Dendritic cell treated with granulocyte-macrophage colony-stimulating factor and Interleukin-4, amounts not matched to agents 40 ng/mL and 50 ng/mL, for 4 days (primary cell): ENCODE results near the gene PTRH1.
"Not testable (repeated sequence)": the region's sequence is repeated elsewhere in the genome, so short reads cannot be mapped to it uniquely, and the experiment has no call there.

Experiments
- H3K27ac Mint-ChIP-seq: one replicate; pipeline ENCODE4 v1.8.0; 2022; ENCODE audit warnings: mild to moderate bottlenecking, mixed read lengths
- H3K27me3 Mint-ChIP-seq: one replicate; pipeline ENCODE4 v1.8.0; 2022; ENCODE audit warnings: mild to moderate bottlenecking, mixed read lengths
- H3K36me3 Mint-ChIP-seq: one replicate; pipeline ENCODE4 v1.8.0; 2022; ENCODE audit warnings: low read depth, mixed read lengths
- H3K4me1 Mint-ChIP-seq: one replicate; pipeline ENCODE4 v1.8.0; 2022; ENCODE audit warnings: low read depth, mixed read lengths
- H3K4me3 Mint-ChIP-seq: one replicate; pipeline ENCODE4 v1.8.0; 2022; ENCODE audit warnings: mild to moderate bottlenecking, moderate library complexity, mixed read lengths
- H3K9me3 Mint-ChIP-seq: one replicate; pipeline ENCODE4 v1.8.0; 2022; ENCODE audit warnings: mixed read lengths
- intact Hi-C: fragments of 100-400 bp; cut with micrococcal nuclease; formaldehyde crosslinking; loops from one replicate; pipeline ENCODE4 v1.15.0; 2022

The PTRH1 gene, protein sequence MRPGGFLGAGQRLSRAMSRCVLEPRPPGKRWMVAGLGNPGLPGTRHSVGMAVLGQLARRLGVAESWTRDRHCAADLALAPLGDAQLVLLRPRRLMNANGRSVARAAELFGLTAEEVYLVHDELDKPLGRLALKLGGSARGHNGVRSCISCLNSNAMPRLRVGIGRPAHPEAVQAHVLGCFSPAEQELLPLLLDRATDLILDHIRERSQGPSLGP

DNA sequence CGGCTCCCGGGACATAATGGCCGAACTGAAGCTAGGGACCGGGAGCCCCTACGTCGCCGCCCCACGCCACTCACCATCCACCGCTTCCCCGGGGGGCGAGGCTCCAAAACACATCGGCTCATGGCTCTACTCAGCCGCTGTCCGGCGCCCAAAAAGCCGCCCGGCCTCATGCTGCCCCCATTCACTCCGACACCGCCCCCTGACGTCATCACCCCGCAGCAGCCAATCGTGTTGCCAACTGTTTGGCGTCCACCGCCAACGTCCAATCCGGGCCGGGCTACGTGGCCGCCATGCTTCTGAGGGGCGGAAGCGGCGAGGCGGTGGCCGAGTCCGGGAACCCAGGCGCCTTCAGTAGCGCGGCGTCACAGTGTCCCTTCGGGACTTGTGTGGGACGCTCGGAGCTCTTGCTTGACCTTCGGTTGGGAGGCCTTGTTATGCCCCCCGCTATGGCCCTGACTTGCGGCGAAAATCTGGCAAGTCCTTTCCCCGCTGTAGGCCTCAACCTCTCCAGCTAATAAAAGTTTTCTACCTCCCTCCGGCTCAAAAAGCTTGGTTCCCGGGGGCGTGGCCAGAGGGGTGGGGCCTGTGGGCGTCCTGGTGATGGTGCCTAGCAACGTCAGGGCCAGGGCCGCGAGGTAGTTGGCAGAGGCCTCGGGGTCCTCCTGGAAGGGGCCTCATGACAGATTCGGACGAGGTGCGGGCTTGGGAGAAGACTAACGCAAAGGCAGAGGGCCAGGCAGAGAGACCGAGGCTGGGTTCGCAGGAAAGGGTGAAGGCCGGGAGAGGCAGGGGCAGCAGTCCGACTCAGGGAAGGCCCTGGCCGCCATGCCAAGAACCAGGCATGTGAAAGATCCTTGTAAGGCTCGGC lies at the start of gene PTRH1, which contains the start of gene TTC16:
TSS of gene PTRH1 (minus strand) at position 194 of the 868 bp plus-strand sequence. CDS start at position 170, 24 bp downstream.
TSS of gene TTC16 (plus strand) at position 610 of the 868 bp plus-strand sequence. CDS start at position 677, 67 bp downstream.
- H3K9me3 Mint-ChIP-seq, result no peaks in the 10 kb centered on the region
- H3K4me3 Mint-ChIP-seq, result peak within 1 kb of the TSS; percentile 98
- H3K36me3 Mint-ChIP-seq, result peaks cover 21% of the 10 kb centered on the region
- intact Hi-C loops, result loop anchor here (1.0 kb wide), 2 partner anchors 16 to 19 kb away; no protein-coding TSS in a partner anchor
- H3K27me3 Mint-ChIP-seq, result peaks cover 13% of the 10 kb centered on the region
- H3K4me1 Mint-ChIP-seq, result peaks cover 42% of the 10 kb centered on the region
- peak within 1 kb of the TSS; percentile 90 for H3K27ac Mint-ChIP-seq

DNA sequence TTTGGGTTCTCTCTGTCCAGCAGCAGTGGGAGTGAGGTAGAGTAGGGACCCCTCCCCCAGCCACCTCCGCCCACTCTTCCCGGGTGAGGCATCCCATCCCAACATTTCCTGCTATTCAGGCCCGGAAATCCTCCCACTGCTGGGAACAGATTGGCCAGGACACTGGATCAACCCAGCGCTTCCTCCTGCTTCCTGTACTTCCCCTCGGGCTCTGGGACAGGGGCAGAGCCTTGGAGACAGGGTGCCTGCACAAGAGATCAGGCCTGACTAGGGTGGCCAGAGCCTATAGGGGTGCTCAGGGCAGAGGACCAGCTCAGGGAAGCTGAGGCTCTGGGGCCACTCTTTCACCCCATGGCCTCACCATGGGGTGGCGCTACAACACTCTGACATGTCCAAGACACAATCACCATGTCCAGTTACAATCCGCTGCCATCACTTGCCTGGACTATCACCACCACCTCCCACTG lies 48.5 kb upstream of the PTRH1 start:
- H3K27me3 Mint-ChIP-seq, result no peaks in the 10 kb centered on the region
- H3K36me3 Mint-ChIP-seq, result peaks cover 48% of the 10 kb centered on the region
- peak overlapping the region; percentile 51 for H3K27ac Mint-ChIP-seq
- intact Hi-C loops, result loop anchor here (1.0 to 5.0 kb wide), 2 partner anchors 19 to 33 kb away; no protein-coding TSS in a partner anchor
- H3K9me3 Mint-ChIP-seq, result no peaks in the 10 kb centered on the region
- peaks cover 77% of the 10 kb centered on the region for H3K4me1 Mint-ChIP-seq
- no peak overlapping the region for H3K4me3 Mint-ChIP-seq

DNA sequence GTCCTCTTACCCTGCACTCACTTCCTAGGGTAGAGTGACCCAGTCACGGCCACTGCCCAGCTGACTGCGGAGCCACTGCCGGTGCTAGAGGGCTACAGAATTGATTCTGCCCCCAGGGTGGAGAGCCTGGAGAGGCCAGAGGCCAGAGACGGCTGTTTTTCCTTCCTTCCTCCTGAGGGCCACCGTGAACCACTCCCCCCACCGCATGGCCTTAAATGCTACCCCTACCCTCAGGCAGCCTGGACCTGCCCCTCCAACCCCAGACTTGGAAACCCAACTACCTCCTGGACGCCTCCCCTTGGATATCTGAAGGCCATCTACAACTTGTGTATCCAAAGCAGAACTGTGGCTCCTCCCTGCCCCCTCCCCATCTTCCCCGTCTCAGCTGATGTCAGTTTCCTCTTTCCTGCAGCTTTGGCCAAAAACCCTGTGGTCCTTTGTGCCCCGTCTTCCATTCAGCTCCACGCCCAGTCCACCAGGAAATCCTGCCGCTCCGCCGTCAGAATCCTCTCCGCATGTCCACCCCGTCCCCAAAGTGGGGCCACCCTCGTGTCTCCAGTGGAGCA lies 46.7 kb upstream of the PTRH1 start:
- Mint-ChIP-seq H3K27me3 (no peaks in the 10 kb centered on the region), H3K27ac (peak overlapping the region; percentile 86), H3K4me3 (peak overlapping the region; percentile 64), H3K4me1 (peaks cover 68% of the 10 kb centered on the region), H3K9me3 (no peaks in the 10 kb centered on the region), H3K36me3 (peaks cover 46% of the 10 kb centered on the region)
- intact Hi-C loops, result loop anchor here (5.0 kb wide), 1 partner anchor 35 kb away; no protein-coding TSS in a partner anchor

DNA sequence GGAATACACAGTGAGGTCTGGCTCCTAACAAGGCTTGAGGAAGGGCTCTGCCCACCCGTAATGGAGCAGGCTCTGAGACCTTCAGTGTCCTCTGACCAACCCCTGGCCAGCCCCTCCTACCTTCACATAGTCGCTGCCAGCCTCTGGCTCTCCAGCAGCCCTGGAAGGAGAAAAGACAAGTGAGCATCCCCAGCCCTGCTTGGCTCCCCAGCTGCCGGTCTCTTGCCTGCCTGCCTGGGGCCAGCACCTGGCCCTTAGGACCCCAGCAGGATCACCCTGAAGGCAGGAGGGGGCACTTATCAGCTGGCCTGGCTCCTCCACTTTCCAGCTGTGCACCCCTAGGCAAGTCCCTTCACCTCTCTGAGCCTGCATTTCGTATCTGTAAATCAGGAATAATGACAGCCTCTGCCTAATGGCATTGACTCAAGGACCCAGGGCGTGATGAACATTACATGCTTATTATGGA lies 46.1 kb upstream of the PTRH1 start:
- Mint-ChIP-seq H3K27ac (peak overlapping the region; percentile 86), H3K4me1 (peaks cover 61% of the 10 kb centered on the region), H3K4me3 (no peak overlapping the region), H3K9me3 (no peaks in the 10 kb centered on the region), H3K36me3 (peaks cover 40% of the 10 kb centered on the region), H3K27me3 (no peaks in the 10 kb centered on the region)
- intact Hi-C loops, result loop anchor here (5.0 kb wide), 1 partner anchor 36 kb away; no protein-coding TSS in a partner anchor

DNA sequence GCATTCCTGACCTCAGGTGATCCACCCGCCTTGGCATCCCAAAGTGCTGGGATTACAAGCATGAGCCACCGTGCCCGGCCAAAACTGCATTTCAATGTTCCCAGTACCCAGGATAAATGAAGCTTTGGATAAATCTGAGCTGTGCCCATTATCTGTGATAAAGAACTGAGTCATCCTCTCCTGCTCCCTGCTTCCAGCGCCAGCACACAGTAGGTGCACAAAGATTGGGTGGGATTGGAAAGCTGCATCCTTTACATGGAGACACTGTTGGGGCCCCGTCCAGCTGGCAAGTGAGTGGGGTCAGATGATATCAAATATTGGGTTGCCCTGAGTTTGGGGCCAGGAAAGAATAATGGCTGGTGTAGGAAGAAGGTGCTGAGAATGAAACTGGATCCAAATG lies 45.6 kb upstream of the PTRH1 start:
- intact Hi-C loops, result loop anchor here (5.0 kb wide), 1 partner anchor 36 kb away; no protein-coding TSS in a partner anchor
- peaks cover 35% of the 10 kb centered on the region for H3K36me3 Mint-ChIP-seq
- no peaks in the 10 kb centered on the region for H3K9me3 Mint-ChIP-seq
- H3K27ac Mint-ChIP-seq, result peak overlapping the region; percentile 86
- H3K27me3 Mint-ChIP-seq, result no peaks in the 10 kb centered on the region
- H3K4me1 Mint-ChIP-seq, result peaks cover 56% of the 10 kb centered on the region
- no peak overlapping the region for H3K4me3 Mint-ChIP-seq

DNA sequence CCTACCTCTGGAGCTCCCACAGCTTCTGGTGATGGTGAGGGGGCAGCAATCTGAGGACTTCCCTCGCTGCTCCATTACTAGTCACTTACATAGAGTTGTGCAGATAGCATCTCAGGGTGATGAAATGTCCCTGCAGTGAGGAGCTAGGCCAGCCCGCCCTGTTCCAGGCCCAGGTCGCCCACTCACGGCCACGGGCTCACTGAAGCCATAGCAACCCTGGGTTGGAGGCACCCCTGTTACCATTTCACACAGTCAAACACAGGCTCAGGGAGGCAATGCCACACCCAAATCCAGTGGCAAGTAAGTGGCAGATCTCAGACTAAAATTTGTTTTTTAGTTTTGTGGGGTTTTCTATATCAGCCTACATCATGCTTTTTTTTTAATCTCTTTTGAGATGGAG lies 43.4 kb upstream of the PTRH1 start:
- Mint-ChIP-seq H3K27me3 (no peaks in the 10 kb centered on the region), H3K4me1 (peaks cover 45% of the 10 kb centered on the region), H3K36me3 (peaks cover 27% of the 10 kb centered on the region), H3K9me3 (no peaks in the 10 kb centered on the region), H3K27ac (no peak overlapping the region), H3K4me3 (no peak overlapping the region)
- intact Hi-C loops, result no loop called here

DNA sequence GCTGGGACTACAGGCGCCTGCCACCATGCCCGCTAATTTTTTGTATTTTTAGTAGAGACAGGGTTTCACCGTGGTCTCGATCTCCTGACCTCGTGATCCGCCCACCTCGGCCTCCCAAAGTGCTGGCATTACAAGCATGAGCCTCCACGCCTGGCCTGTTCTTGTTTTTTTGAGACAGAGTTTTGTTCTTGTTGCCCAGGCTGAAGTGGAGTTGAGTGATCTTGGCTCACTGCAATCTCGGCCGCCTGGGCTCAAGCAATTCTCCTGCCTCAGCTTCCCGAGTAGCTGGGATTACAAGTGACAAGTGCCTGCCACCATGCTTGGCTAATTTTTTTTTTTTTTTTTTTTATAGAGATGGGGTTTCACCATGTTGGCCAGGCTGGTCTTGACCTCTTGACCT lies 41.3 kb upstream of the PTRH1 start:
- H3K27ac Mint-ChIP-seq, intact Hi-C loops: not testable (repeated sequence)

DNA sequence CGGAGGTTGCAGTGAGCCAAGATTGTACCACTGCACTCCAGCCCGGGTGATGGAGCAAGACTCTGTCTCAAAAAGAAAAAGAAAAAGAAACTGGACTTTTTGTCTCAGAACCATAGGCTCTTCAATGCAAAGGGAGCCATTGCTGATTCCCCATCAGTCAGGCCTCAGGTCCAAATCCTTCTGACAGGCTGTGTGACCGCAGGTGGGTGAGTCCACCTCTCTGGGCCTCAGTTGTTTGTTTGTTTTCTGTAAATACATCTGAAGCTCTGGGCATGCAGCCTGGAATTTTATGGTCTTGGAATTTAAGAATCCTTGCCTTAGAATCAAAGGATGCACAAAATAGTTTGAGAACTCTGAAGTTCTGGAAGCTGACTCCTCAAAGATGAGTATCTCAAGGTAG lies 40.8 kb upstream of the PTRH1 start:
- no peaks in the 10 kb centered on the region for H3K9me3 Mint-ChIP-seq
- peaks cover 33% of the 10 kb centered on the region for H3K4me1 Mint-ChIP-seq
- H3K27ac Mint-ChIP-seq, result no peak overlapping the region
- H3K36me3 Mint-ChIP-seq, result peaks cover 40% of the 10 kb centered on the region
- H3K27me3 Mint-ChIP-seq, result no peaks in the 10 kb centered on the region
- intact Hi-C loops, result no loop called here
- no peak overlapping the region for H3K4me3 Mint-ChIP-seq

More for the DNA sequence above, 41.3 kb upstream of the PTRH1 start:
- Mint-ChIP-seq H3K36me3 (peaks cover 38% of the 10 kb centered on the region), H3K4me1 (peaks cover 38% of the 10 kb centered on the region)
- not testable (repeated sequence) for H3K27me3 Mint-ChIP-seq, H3K4me3 Mint-ChIP-seq, H3K9me3 Mint-ChIP-seq

DNA sequence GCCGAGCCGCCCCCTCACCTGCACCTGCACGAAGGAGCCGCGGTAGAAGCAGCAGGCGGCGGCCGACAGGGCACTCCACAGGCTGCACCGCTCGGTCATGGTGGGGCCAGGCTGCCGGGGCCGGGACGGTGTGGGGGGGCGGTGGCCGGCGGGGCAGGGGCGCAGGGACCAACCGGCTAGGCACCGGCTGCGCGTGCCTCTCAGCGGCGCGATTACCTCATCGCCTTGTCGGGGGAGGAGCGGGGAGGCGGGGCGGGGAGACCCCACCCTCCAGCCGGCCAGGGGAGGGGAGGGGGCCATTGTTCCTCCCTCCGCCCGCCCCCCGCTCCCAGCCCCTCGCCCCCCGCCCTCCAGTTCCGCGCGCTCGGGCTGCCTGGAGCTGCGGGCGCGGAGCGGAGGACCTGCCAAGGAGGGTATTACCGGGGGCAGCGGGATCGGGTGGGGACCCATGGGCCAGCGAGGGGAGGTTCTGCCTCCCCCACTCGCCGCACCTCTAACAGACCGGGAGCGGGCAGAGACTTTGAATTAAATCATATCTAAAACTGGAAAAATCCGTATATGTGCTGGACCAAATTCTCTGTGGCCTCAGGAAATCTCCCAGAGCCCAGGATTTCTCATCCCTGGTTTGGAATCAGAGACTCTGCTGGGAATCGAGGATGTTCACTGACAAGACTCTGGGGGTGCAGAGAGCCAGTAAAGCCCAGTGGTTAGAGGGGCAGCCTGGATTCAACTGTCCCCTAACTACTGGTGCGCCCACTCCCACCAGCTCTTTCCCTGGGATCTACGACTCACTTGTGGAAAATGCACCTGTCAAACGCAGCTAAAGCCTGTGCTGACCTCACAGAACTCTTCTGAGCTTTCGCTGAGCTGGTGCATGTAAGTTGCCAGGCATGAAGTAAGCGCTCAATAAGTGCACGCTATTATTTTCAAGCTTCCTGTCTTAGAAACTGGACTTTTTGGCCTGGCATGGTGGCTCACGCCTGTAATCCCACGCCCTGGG lies 39.9 kb upstream of the PTRH1 start:
- no peak overlapping the region for H3K4me3 Mint-ChIP-seq
- no peaks in the 10 kb centered on the region for H3K9me3 Mint-ChIP-seq
- no peaks in the 10 kb centered on the region for H3K27me3 Mint-ChIP-seq
- H3K4me1 Mint-ChIP-seq, result peaks cover 29% of the 10 kb centered on the region
- intact Hi-C loops, result no loop called here
- H3K36me3 Mint-ChIP-seq, result peaks cover 44% of the 10 kb centered on the region
- no peak overlapping the region for H3K27ac Mint-ChIP-seq

DNA sequence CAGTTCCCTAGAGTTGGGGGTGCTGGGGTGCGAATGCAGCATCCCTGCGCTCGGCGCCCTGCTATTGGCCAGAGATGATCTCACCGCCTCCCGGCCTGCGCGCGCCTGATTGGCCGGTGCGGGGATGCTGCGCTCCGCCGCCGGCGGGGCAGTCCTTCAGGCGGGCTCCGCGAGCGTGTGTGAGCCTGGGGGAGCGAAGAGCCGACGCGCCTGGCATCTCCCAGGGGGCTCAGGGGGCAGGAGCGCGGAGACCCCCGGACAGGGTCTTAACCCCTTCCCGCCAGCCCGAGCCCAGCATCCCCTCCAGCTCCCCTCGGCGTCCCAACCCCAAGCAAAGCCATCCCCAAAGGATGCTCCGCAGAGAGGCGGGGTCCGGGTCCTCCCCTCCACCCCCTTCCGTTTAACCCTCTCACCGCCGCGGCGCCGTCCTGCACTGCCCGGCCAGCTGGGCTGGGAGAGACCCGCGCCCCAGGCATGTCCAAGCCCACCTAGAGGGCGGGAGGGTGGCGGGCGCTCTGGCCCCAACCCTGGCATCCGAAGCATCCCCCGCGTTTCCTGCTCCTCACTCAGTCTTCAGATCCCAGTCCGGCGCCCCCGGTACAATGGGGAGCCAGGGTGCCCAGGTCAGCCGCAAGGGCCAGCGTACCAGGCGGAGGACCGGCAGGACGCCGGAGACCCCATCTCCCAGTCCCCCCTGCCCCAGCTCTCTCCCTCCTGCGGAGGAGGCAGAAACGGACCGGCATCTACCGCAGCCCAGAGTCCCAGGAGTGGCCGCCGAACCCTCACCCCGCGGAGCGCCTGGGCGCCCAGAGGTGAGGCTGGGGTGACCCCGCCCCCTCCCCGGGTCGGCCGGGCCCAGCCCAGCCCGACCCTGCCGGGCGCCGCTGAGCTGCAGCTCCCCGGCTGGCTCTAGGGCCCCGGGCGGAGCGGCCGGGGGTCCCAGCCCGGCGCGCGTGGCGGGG lies 38.9 kb upstream of the PTRH1 start:
- no peak overlapping the region for H3K27ac Mint-ChIP-seq
- H3K36me3 Mint-ChIP-seq, result peaks cover 54% of the 10 kb centered on the region
- H3K9me3 Mint-ChIP-seq, result no peaks in the 10 kb centered on the region
- peaks cover 29% of the 10 kb centered on the region for H3K4me1 Mint-ChIP-seq
- H3K4me3 Mint-ChIP-seq, result no peak overlapping the region
- intact Hi-C loops, result no loop called here
- no peaks in the 10 kb centered on the region for H3K27me3 Mint-ChIP-seq

DNA sequence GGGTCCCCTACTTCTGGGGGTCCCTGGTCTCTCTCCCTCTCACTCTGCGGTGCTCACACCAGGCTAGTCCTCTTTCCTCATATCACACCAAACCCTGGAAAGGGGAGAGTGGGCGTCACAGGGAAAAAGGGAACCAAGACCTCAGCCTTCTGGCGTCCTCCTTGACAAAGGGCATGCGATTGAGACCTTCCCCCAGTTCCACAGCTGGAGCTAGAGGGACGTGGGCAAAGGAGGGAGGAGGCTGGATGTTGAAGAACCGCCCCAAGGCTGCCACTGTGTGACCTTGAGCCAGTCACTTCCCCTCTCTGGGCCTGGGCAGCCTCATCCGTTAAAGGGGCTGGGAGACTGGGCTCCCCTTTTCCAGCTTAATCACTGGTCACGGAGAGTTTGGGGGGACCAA lies 38.2 kb upstream of the PTRH1 start:
- Mint-ChIP-seq H3K27ac (no peak overlapping the region), H3K4me3 (no peak overlapping the region), H3K4me1 (peaks cover 26% of the 10 kb centered on the region), H3K36me3 (peaks cover 56% of the 10 kb centered on the region), H3K27me3 (no peaks in the 10 kb centered on the region), H3K9me3 (no peaks in the 10 kb centered on the region)
- intact Hi-C loops, result no loop called here

DNA sequence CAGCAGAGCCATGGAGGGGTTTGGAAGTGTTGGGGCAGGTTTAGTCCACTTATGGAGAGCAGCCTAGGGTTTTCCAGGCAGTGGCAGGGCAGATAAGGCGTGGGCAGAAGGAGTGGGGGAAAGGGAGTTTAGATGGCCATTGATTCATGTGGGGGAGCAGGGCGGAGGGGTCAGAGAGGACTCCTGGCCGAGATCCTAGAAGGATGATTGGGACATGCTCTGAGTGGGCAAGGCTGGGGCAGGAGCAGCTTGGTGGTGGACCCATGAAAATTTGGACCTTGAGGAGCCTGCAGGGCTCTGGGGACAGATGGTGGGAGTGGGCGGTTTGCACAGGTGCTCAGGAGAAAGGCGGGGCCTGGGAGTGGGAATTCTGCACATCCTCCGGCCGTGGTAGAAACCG lies 37.7 kb upstream of the PTRH1 start:
- H3K36me3 Mint-ChIP-seq, result peaks cover 57% of the 10 kb centered on the region
- no peaks in the 10 kb centered on the region for H3K9me3 Mint-ChIP-seq
- no peak overlapping the region for H3K27ac Mint-ChIP-seq
- intact Hi-C loops, result no loop called here
- no peaks in the 10 kb centered on the region for H3K27me3 Mint-ChIP-seq
- no peak overlapping the region for H3K4me3 Mint-ChIP-seq
- H3K4me1 Mint-ChIP-seq, result peaks cover 23% of the 10 kb centered on the region
